H9 (cell line): Measurements from ENCODE around the gene NLRC3. TPM values are rescaled to one million over a fixed set of nuclear protein-coding genes. Genes with fewer than 3 reads are reported as not detected.

Experiments
- DNase-seq: peaks from one replicate; pipeline ENCODE4 v3.0.0-alpha.2; 2017
- H2AFZ ChIP-seq: one replicate; pipeline ENCODE4 v1.6.1; 2013; ENCODE audit warnings: mild to moderate bottlenecking, low read length, control low read depth, moderate library complexity
- H2AK5ac ChIP-seq: 2 replicates; pipeline ENCODE4 v1.6.1; 2013; ENCODE audit warnings: low read length, control low read depth, mixed read lengths; ENCODE audit not compliant: insufficient read length
- H2BK120ac ChIP-seq: one replicate; pipeline ENCODE4 v1.6.1; 2013; ENCODE audit warnings: low read depth, mild to moderate bottlenecking, low read length, control low read depth, inconsistent platforms; ENCODE audit not compliant: poor library complexity, severe bottlenecking
- H2BK12ac ChIP-seq: 2 replicates; pipeline ENCODE4 v1.6.1; 2013; ENCODE audit warnings: low read length, control low read depth, mixed read lengths, low read depth; ENCODE audit not compliant: insufficient read length
- H2BK15ac ChIP-seq: 2 replicates; pipeline ENCODE4 v1.6.1; 2013; ENCODE audit warnings: low read depth, low read length, control low read depth
- H2BK20ac ChIP-seq: one replicate; pipeline ENCODE4 v1.6.1; 2013; ENCODE audit warnings: low read depth, mild to moderate bottlenecking, low read length, control low read depth, inconsistent platforms; ENCODE audit not compliant: poor library complexity, severe bottlenecking
- H2BK5ac ChIP-seq: 2 replicates; pipeline ENCODE4 v1.6.1; 2013; ENCODE audit warnings: low read length, control low read depth, mixed read lengths; ENCODE audit not compliant: insufficient read length
- H3K14ac ChIP-seq: 2 replicates; pipeline ENCODE4 v1.6.1; 2013; ENCODE audit warnings: low read length, control low read depth; ENCODE audit not compliant: insufficient read depth
- H3K18ac ChIP-seq: 2 replicates; pipeline ENCODE4 v1.6.1; 2013; ENCODE audit warnings: low read depth, mild to moderate bottlenecking, mixed read lengths, low read length, control low read depth; ENCODE audit not compliant: insufficient read length
- H3K23ac ChIP-seq: 2 replicates; pipeline ENCODE4 v1.6.1; 2013; ENCODE audit warnings: low read length, control low read depth, mixed read lengths, low read depth; ENCODE audit not compliant: insufficient read length
- H3K23me2 ChIP-seq: 2 replicates; pipeline ENCODE4 v1.6.1; 2013; ENCODE audit warnings: low read depth, mild to moderate bottlenecking, mixed read lengths, low read length, control low read depth; ENCODE audit not compliant: insufficient read length, poor library complexity, severe bottlenecking
- H3K27ac ChIP-seq: 2 replicates; pipeline ENCODE4 v1.5.1; 2013; ENCODE audit warnings: low read length, control low read depth, mixed read lengths, low read depth; ENCODE audit not compliant: insufficient read length
- H3K27me3 ChIP-seq: 2 replicates; pipeline ENCODE4 v1.6.1; 2013; ENCODE audit warnings: low read length, control low read depth, inconsistent platforms; ENCODE audit not compliant: insufficient read depth
- H3K4ac ChIP-seq: 2 replicates; pipeline ENCODE4 v1.6.1; 2013; ENCODE audit warnings: low read depth, mild to moderate bottlenecking, control low read depth, inconsistent platforms, low read length, moderate library complexity
- H3K4me1 ChIP-seq: 2 replicates; pipeline ENCODE4 v1.6.1; 2013; ENCODE audit warnings: low read length, control low read depth, inconsistent platforms; ENCODE audit not compliant: insufficient read depth
- H3K4me2 ChIP-seq: 2 replicates; pipeline ENCODE4 v1.6.1; 2013; ENCODE audit warnings: low read length, control low read depth, mixed read lengths; ENCODE audit not compliant: insufficient read length, insufficient read depth
- H3K56ac ChIP-seq: 2 replicates; pipeline ENCODE4 v1.6.1; 2013; ENCODE audit warnings: low read depth, mild to moderate bottlenecking, mixed read lengths, low read length, control low read depth; ENCODE audit not compliant: insufficient read length
- H3K79me1 ChIP-seq: 2 replicates; pipeline ENCODE4 v1.6.1; 2013; ENCODE audit warnings: low read depth, mild to moderate bottlenecking, moderate library complexity, low read length, control low read depth, inconsistent platforms; ENCODE audit not compliant: insufficient read depth, poor library complexity, severe bottlenecking
- H3K79me2 ChIP-seq: 2 replicates; pipeline ENCODE4 v1.6.1; 2013; ENCODE audit warnings: low read length, control low read depth, inconsistent platforms; ENCODE audit not compliant: insufficient read depth
- H3K9ac ChIP-seq: 2 replicates; pipeline ENCODE4 v1.6.1; 2013; ENCODE audit warnings: low read length, control low read depth, mixed read lengths; ENCODE audit not compliant: insufficient read length; ENCODE audit errors: extremely low read depth
- H3K9me3 ChIP-seq: one replicate; pipeline ENCODE4 v1.6.1; 2013; ENCODE audit warnings: low read depth, low read length, inconsistent platforms; ENCODE audit not compliant: control insufficient read depth
- H3T11ph ChIP-seq: one replicate; pipeline ENCODE4 v1.6.1; 2013; ENCODE audit warnings: mild to moderate bottlenecking, low read length, control low read depth, inconsistent platforms
- H4K20me1 ChIP-seq: one replicate; pipeline ENCODE4 v1.6.1; 2013; ENCODE audit not compliant: control insufficient read depth, insufficient read length, insufficient read depth
- H4K5ac ChIP-seq: 2 replicates; pipeline ENCODE4 v1.6.1; 2013; ENCODE audit warnings: low read depth, mild to moderate bottlenecking, mixed read lengths, low read length, control low read depth; ENCODE audit not compliant: insufficient read length
- H4K8ac ChIP-seq: replicated peaks from 2 replicates; pipeline ENCODE4 v1.6.1; 2013; ENCODE audit warnings: low read length, control low read depth, mixed read lengths, low read depth; ENCODE audit not compliant: insufficient read length
- H4K91ac ChIP-seq: 2 replicates; pipeline ENCODE4 v1.6.1; 2013; ENCODE audit warnings: low read depth, mild to moderate bottlenecking, moderate library complexity, mixed read lengths, low read length, control low read depth; ENCODE audit not compliant: insufficient read length
- H3K27ac Mint-ChIP-seq, 3 experiments: 2 replicates in 2 of 3; 3 replicates in 1 of 3; pipeline ENCODE4 v1.8.0; 2020 to 2021; ENCODE audit warnings: mixed read lengths in 3 of 3, mild to moderate bottlenecking in 1 of 3, moderate library complexity in 1 of 3
- H3K27me3 Mint-ChIP-seq: 2 replicates; pipeline ENCODE4 v1.8.0; 2021; ENCODE audit warnings: low read depth, mild to moderate bottlenecking, moderate library complexity, mixed read lengths
- H3K36me3 Mint-ChIP-seq, 3 experiments: 2 replicates in 2 of 3; 3 replicates in 1 of 3; pipeline ENCODE4 v1.8.0; 2020 to 2021; ENCODE audit warnings: low read depth in 3 of 3, mixed read lengths in 3 of 3; ENCODE audit not compliant: insufficient read depth in 1 of 3
- H3K4me1 Mint-ChIP-seq, 2 experiments: 2 replicates each; pipeline ENCODE4 v1.8.0; 2020; ENCODE audit warnings: mixed read lengths in 2 of 2
- H3K4me3 Mint-ChIP-seq, 2 experiments: 2 replicates in 1 of 2; 3 replicates in 1 of 2; pipeline ENCODE4 v1.8.0; 2020 to 2021; ENCODE audit warnings: mild to moderate bottlenecking in 2 of 2, mixed read lengths in 2 of 2, moderate library complexity in 1 of 2
- H3K9me3 Mint-ChIP-seq, 2 experiments: 2 replicates in 1 of 2; 3 replicates in 1 of 2; pipeline ENCODE4 v1.8.0; 2020; ENCODE audit warnings: mild to moderate bottlenecking in 2 of 2, mixed read lengths in 2 of 2, moderate library complexity in 1 of 2
- WGBS: extraction: QIAGEN DNeasy Blood & Tissue Kit; methylation state at CpG from one replicate; pipeline ENCODE4 v1.1.7; 2013; ENCODE audit warnings: missing lambda C conversion rate, low lambda C conversion rate, mixed read lengths; ENCODE audit not compliant: insufficient read length; ENCODE audit errors: extremely low coverage; 5-methylcytosine and 5-hydroxymethylcytosine counted together
- total RNA-seq: library from RNA; stranded (reverse); gene quantifications from 2 replicates; pipeline ENCODE4 v1.2.1, GENCODE V29; 2021
- TF ChIP-seq, protein P1 (sequence below): fragments of 200-600 bp; sonication (generic); conservative IDR thresholded peaks from 3 replicates; pipeline ENCODE4 v1.8.0; 2021; ENCODE audit warnings: antibody characterized with exemption, mild to moderate bottlenecking

The NLRC3 gene
- total RNA-seq, 1 experiment from 2014 or later, result 0.44 TPM

DNA sequence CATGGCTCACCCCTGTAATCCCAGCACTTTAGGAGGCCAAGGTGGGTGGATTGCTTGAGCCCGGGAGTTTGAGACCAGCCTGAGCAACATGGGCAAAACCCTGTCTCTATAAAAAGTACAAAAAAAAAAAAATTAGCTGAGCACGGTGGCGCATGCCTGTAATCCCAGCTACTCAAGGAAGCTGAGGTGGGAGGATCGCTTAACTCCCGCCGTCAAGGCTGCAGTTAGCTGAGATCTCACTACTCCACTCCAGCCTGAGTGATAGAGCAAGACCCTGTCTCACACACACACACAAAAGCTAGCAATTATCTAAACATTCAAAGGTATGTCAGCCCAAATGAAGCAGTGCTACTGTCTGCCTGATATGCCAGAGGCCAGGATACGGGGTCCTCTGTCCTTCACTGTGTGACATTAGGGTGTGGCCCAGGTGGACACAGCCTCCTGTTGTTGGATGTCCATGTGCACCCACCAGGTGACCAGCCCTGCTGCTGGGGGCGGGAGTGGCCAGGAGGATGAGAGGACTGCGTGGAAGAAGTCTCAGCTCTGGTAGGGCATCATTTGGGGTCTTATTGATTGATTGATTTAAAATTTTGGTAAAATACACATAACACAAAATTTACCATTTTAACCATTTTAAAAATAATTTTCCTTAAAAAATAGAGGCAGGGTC is 3.9 kb downstream of the NLRC3 start:
- no peaks in the 10 kb centered on the region for H3K4me1 ChIP-seq
- no peaks in the 10 kb centered on the region for H3K23me2 ChIP-seq

More for the DNA sequence above, 3.9 kb downstream of the NLRC3 start:
- TF ChIP-seq, protein P1, sequence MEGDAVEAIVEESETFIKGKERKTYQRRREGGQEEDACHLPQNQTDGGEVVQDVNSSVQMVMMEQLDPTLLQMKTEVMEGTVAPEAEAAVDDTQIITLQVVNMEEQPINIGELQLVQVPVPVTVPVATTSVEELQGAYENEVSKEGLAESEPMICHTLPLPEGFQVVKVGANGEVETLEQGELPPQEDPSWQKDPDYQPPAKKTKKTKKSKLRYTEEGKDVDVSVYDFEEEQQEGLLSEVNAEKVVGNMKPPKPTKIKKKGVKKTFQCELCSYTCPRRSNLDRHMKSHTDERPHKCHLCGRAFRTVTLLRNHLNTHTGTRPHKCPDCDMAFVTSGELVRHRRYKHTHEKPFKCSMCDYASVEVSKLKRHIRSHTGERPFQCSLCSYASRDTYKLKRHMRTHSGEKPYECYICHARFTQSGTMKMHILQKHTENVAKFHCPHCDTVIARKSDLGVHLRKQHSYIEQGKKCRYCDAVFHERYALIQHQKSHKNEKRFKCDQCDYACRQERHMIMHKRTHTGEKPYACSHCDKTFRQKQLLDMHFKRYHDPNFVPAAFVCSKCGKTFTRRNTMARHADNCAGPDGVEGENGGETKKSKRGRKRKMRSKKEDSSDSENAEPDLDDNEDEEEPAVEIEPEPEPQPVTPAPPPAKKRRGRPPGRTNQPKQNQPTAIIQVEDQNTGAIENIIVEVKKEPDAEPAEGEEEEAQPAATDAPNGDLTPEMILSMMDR, result no peak
- Histone ChIP-seq H3K27me3 (no peaks in the 10 kb centered on the region), H2BK15ac (no peak overlapping the region), H3K4ac (no peak overlapping the region), H2BK20ac (no peak overlapping the region), H3K79me2 (no peaks in the 10 kb centered on the region), H4K20me1 (no peaks in the 10 kb centered on the region), H3K4me2 (no peak overlapping the region), H3K27ac (no peak overlapping the region), H3T11ph (no peak overlapping the region), H4K8ac (no peak overlapping the region), H3K9ac (no peak overlapping the region), H4K91ac (no peak overlapping the region), H2AFZ (no peak overlapping the region), H3K9me3 (no peaks in the 10 kb centered on the region), H2AK5ac (no peak overlapping the region), H4K5ac (no peak overlapping the region), H3K79me1 (no peaks in the 10 kb centered on the region), H2BK5ac (no peak overlapping the region), H3K56ac (no peak overlapping the region), H3K23ac (no peak overlapping the region), H2BK120ac (no peak overlapping the region), H3K18ac (no peak overlapping the region), H3K14ac (no peak overlapping the region), H2BK12ac (no peak overlapping the region)
- Mint-ChIP-seq H3K27ac (no peak overlapping the region; a peak in 1 of 7 replicates), H3K36me3 (peaks cover 5 to 8% (median 5%) of the 10 kb centered on the region in 3 experiments; a peak in 4 of 7 replicates), H3K9me3 (peaks cover 13 to 17% of the 10 kb centered on the region in 2 experiments), H3K4me1 (peaks cover 6 to 8% of the 10 kb centered on the region in 2 experiments), H3K4me3 (no peak overlapping the region), H3K27me3 (no peaks in the 10 kb centered on the region; the same call in 1 of the 2 replicates)
- no peak for DNase-seq
- no CpG with 5 or more reads among the region's 9 CpGs for WGBS
